Muscle of leg (tissue), 11 donors: ENCODE data around the gene SLC2A9. TPM values are rescaled to one million over a fixed set of nuclear protein-coding genes. Genes with fewer than 3 reads are reported as not detected.

Source experiments
- DNase-seq: peaks from one replicate; pipeline ENCODE4 v3.0.0; 2013
- H3K27ac ChIP-seq: one replicate; pipeline ENCODE4 v1.5.1; 2013; ENCODE audit warnings: mild to moderate bottlenecking, low read length, control low read depth
- H3K27me3 ChIP-seq: one replicate; pipeline ENCODE4 v1.6.1; 2013; ENCODE audit warnings: low read length; ENCODE audit not compliant: control insufficient read depth, insufficient read depth
- H3K36me3 ChIP-seq: one replicate; pipeline ENCODE4 v1.6.1; 2013; ENCODE audit warnings: low read length; ENCODE audit not compliant: control insufficient read depth, insufficient read depth
- H3K4me1 ChIP-seq: one replicate; pipeline ENCODE4 v1.6.1; 2013; ENCODE audit warnings: low read length; ENCODE audit not compliant: control insufficient read depth, insufficient read depth
- H3K4me3 ChIP-seq: one replicate; pipeline ENCODE4 v1.5.1; 2013; ENCODE audit warnings: low read length, control low read depth
- H3K9me3 ChIP-seq: replicated peaks from 2 replicates; pipeline ENCODE4 v1.6.1; 2013; ENCODE audit warnings: low read depth, low read length; ENCODE audit not compliant: control insufficient read depth
- WGBS: methylation state at CpG from one replicate; pipeline ENCODE4 v1.1.5; 2013; ENCODE audit warnings: missing lambda C conversion rate; ENCODE audit not compliant: insufficient coverage; 5-methylcytosine and 5-hydroxymethylcytosine counted together
- polyA plus RNA-seq, 8 donors: library from polyadenylated mRNA; unstranded; fragments of 120-200 nt; gene quantifications; one replicate each; pipeline versions ENCODE4 v1.2.1 to v1.2.3, GENCODE V29; 2013; ENCODE audit warnings: inconsistent platforms in 1 of 8, low replicate concordance in 1 of 8; ENCODE audit not compliant: insufficient read length in 8 of 8, insufficient read depth in 1 of 8
- total RNA-seq: library from RNA; stranded (reverse); fragments of 120-200 nt; gene quantifications from one replicate; pipeline ENCODE4 v1.2.4, GENCODE V29; 2013

SLC2A9 gene
- total and polyA plus RNA-seq, 9 donors: 2.4 to 5.0 (median 3.2) TPM

DNA sequence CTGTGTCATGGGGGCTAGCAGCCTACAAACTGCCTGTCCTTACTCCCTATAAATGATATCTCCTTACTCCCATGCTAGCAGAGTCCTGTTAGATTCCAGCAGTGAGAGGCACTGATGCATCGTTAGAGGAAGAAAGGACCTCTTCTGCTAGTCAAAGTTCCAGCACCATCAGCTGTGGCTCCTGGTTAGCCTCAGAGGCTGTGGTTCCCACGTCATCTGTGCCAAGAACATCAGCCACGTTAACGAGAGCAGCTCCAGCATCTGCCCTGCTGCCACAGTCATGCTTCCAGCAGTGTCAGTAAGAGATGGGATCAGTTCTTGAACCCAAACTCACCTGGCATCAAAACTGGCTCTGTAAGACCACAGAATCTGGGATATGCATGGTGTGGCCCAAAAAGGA is 88.5 kb downstream of the SLC2A9 start:
- Histone ChIP-seq H3K27me3 (no peaks in the 10 kb centered on the region), H3K27ac (no peak overlapping the region), H3K4me3 (no peak overlapping the region), H3K9me3 (no peaks in the 10 kb centered on the region), H3K4me1 (peaks cover 3% of the 10 kb centered on the region), H3K36me3 (no peaks in the 10 kb centered on the region)
- DNase-seq: no peak
- 65% methylated on average over 4 of the region's 4 CpGs for WGBS

- no peak overlapping the region for H3K4me3 ChIP-seq
- 90% methylated on average over 1 of the region's 1 CpG for WGBS
Observed at GRCh38 chr4:9931146-9931545, 90.2 kb downstream of the SLC2A9 start.

DNA sequence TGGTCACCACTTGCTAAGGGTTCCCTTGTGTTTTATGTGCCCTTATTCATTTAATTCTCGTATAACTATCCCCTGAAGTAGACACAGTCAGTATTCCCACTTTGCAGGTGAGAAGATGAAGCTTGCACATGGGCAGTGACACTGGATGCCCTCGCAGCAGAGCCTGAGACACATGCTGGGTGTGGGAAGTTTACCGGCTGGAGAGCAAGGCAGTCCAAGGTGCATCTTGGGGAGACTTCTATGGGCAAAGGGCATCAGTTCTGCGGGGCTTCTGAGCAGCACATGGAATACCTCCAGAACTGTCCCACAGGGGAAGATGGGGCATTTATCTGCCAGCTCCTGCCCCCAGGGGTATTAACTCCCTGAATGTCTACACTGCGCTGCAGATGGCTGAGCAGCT is 92.2 kb downstream of the SLC2A9 start:
- H3K27ac ChIP-seq: no peak overlapping the region
- H3K4me1 ChIP-seq: peaks cover 14% of the 10 kb centered on the region
- WGBS: 73% methylated on average over 3 of the region's 5 CpGs
- no peak for DNase-seq
- H3K27me3 ChIP-seq: no peaks in the 10 kb centered on the region
- H3K4me3 ChIP-seq: no peak overlapping the region
- H3K36me3 ChIP-seq: no peaks in the 10 kb centered on the region
- no peaks in the 10 kb centered on the region for H3K9me3 ChIP-seq

More at GRCh38 chr4:9931146-9931545, 90.2 kb downstream of the SLC2A9 start:
- Histone ChIP-seq H3K9me3 (no peaks in the 10 kb centered on the region), H3K27ac (no peak overlapping the region), H3K27me3 (no peaks in the 10 kb centered on the region), H3K4me1 (peaks cover 3% of the 10 kb centered on the region), H3K36me3 (no peaks in the 10 kb centered on the region)
- DNase-seq: no peak

DNA sequence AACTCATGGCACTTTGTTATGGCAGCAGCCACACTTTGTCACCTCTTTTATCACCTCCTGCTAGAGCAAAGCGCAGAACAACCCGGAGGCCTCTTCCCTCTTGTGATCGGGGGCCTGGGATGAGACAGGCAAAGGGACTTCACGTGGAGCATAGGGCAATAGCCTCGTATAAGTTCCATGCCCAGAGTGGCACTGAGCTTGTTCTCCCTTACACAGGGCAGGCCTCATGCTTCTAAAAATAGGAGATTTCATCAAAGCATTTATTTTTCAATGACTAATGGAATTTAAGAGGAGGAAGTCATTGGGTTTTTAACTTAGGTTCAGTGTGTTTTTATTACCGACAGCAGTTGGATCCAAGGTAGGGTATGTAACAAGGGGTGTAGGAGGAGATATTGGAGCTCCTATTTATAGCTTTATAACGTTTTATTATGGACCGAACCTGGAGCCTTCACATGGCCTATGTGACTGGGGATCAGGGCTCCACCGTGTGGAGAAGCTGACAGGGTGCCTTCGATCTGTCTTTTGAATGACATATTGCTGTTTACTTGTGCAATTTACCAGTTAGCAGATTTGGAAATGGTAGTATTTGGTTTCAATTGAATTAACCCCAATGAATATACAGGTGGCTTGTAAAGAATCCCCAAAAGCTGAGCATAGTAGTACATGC is 93.8 kb downstream of the SLC2A9 start:
- Histone ChIP-seq H3K27me3 (no peaks in the 10 kb centered on the region), H3K4me1 (peaks cover 13% of the 10 kb centered on the region), H3K36me3 (no peaks in the 10 kb centered on the region), H3K27ac (no peak overlapping the region), H3K9me3 (no peaks in the 10 kb centered on the region), H3K4me3 (no peak overlapping the region)
- WGBS: 88% methylated on average over 4 of the region's 10 CpGs
- no peak for DNase-seq

DNA sequence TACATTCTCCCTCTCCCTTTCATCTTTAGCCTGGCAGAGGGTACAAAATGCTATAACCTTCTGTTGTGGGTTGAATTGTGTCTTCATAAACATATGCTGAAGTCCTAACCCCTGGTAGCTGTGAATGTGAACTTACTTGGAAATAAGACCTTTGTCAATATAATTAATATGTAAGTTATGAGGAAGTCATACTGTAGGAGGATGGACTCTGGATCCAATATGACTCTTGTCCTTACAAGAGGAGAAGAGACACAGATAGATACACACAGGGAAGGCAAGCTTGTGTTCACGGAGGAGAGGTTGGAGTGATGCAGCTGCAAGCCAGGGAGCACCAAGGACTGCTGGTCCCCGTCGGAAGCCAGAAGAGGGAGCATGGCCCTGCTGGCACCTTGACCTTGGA is 94.7 kb downstream of the SLC2A9 start:
- H3K27ac ChIP-seq: no peak overlapping the region
- WGBS: 82% methylated on average over 3 of the region's 3 CpGs

GRCh38 chr4:9925750-9926439 is 95.4 kb downstream of the SLC2A9 start:
- Histone ChIP-seq H3K4me3 (no peak overlapping the region), H3K9me3 (no peaks in the 10 kb centered on the region), H3K36me3 (no peaks in the 10 kb centered on the region), H3K27me3 (no peaks in the 10 kb centered on the region), H3K4me1 (peaks cover 13% of the 10 kb centered on the region), H3K27ac (no peak overlapping the region)
- no peak for DNase-seq
- WGBS: 78% methylated on average over 7 of the region's 8 CpGs

More for the DNA sequence above, 94.7 kb downstream of the SLC2A9 start:
- H3K4me3 ChIP-seq: no peak overlapping the region
- no peak for DNase-seq
- no peaks in the 10 kb centered on the region for H3K9me3 ChIP-seq
- H3K36me3 ChIP-seq: no peaks in the 10 kb centered on the region
- peaks cover 13% of the 10 kb centered on the region for H3K4me1 ChIP-seq
- no peaks in the 10 kb centered on the region for H3K27me3 ChIP-seq

GRCh38 chr4:9924750-9925149 is 96.5 kb downstream of the SLC2A9 start:
- 43% methylated on average over 4 of the region's 4 CpGs for WGBS
- DNase-seq: peak; percentile 68

DNA sequence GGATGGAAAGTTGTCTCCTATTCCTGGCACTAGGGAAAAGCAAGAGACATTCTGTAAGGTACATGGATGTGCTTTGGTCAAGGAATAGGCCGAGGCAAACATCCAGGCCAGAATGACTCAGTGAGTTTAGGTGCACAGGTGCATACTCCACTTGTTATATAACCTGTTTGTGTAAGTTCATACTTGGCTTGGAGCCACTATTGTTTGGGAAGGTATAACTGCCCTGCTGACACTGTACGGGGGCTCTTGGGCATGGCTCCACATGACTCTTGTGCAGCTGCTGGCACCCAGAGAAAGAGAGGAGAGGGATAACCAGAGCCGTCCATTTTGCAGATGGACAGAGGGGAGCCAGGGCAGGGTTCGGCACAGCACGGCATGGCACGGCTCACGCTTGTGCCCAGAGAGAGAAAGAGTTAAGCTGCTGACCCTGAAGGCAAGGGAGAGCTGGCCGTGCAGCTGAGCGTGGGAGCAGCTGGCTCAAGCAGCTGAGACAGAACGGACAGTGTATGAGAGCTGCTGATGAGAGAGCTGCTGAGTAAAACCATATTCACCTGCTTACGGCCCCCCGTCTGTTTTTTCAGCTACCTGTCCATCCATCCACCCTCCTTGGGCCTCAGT is 98.0 kb downstream of the SLC2A9 start:
- no peak overlapping the region for H3K27ac ChIP-seq
- H3K27me3 ChIP-seq: no peaks in the 10 kb centered on the region
- 74% methylated on average over 10 of the region's 12 CpGs for WGBS
- no peaks in the 10 kb centered on the region for H3K36me3 ChIP-seq
- no peaks in the 10 kb centered on the region for H3K9me3 ChIP-seq
- peak; percentile 40 for DNase-seq
- peaks cover 13% of the 10 kb centered on the region for H3K4me1 ChIP-seq
- no peak overlapping the region for H3K4me3 ChIP-seq

More at GRCh38 chr4:9924750-9925149, 96.5 kb downstream of the SLC2A9 start:
- H3K4me1 ChIP-seq: peaks cover 13% of the 10 kb centered on the region
- H3K27me3 ChIP-seq: no peaks in the 10 kb centered on the region
- H3K9me3 ChIP-seq: no peaks in the 10 kb centered on the region
- H3K4me3 ChIP-seq: no peak overlapping the region
- no peak overlapping the region for H3K27ac ChIP-seq
- no peaks in the 10 kb centered on the region for H3K36me3 ChIP-seq

- Histone ChIP-seq H3K4me3 (no peak overlapping the region), H3K36me3 (no peaks in the 10 kb centered on the region)
- WGBS: 43% methylated on average over 2 of the region's 6 CpGs
Observed at GRCh38 chr4:9921326-9921725, 100.0 kb downstream of the SLC2A9 start.

GRCh38 chr4:9920029-9920428 is 101.3 kb downstream of the SLC2A9 start:
- Histone ChIP-seq H3K4me1 (peaks cover 13% of the 10 kb centered on the region), H3K9me3 (no peaks in the 10 kb centered on the region), H3K4me3 (no peak overlapping the region), H3K27ac (no peak overlapping the region), H3K36me3 (no peaks in the 10 kb centered on the region), H3K27me3 (no peaks in the 10 kb centered on the region)
- 83% methylated on average over 1 of the region's 2 CpGs for WGBS
- DNase-seq: no peak

More at GRCh38 chr4:9921326-9921725, 100.0 kb downstream of the SLC2A9 start:
- Histone ChIP-seq H3K27me3 (no peaks in the 10 kb centered on the region), H3K4me1 (peaks cover 16% of the 10 kb centered on the region), H3K27ac (no peak overlapping the region), H3K9me3 (no peaks in the 10 kb centered on the region)
- DNase-seq: peak; percentile 46
